ENCODE results near the gene TRIM28.
"Not testable (repeated sequence)": the region's sequence is repeated elsewhere in the genome, so short reads cannot be mapped to it uniquely, and the experiment has no call there.

The TRIM28 gene

DNA sequence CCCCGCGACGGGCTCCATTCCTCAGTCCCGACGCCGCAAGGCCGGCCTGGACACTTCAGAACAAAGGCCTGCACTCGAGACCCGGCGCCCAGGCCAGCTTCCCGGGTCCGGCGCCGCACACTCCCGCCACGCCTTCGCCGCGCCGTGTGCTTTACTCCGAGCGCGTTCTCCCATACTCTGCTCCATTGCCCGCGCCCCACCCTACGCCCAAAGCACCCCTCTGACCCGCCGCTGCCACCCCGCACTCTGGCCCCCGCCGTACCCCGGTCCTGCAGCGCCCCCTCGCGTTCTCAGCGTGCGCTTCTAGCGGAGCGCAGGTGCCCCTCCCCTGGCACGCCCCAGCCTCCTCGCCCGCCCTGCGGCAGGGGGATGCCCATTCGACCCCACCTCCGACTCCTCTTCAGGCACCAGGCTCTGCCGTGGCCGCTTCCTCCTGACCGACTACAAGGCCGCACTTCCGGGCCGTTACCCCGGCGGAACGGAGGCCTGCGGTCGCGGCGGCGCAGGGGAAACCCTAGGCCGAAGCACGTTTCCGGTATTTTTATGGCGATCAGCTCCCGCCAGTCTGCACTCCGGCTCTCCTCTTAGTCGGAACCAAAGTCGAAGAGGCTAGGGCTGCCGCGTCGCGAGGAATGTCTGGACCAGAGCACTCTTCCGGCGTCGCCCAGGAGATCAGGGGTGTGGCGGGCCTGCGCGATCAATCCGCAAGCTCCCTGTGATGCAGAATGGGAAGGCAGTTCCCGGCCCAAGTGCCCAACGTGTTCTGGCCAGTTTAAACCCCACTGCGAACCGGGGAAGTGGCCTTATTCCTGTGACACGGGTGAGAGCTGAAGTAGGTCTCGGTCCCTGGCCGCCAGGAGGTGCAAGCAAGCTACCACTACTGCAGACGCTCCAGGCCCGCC lies 24.3 kb upstream of the TRIM28 start, which contains the start of gene ZBTB45:
TSS of gene ZBTB45 (minus strand) at position 456 of the 902 bp plus-strand sequence. CDS start 2,137 bp downstream, outside the sequence.
- DNase-seq = peak; percentile 91

DNA sequence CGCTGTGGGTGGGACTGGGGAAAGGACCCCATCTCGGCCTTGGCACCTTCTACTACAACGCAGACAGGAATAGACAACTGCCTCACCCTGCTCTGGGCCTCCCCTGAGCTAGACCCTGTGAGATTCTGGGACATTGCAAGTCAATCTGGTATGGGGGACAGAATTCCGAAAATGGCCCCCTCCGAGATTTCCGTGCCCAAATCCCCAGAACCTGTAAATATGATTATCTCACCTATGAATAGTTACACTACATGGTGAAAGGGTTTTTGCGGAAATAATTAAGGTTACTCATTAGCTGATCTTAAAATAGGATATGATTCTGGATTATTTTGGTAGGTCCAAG lies 23.6 kb upstream of the TRIM28 start:
- no peak for DNase-seq

DNA sequence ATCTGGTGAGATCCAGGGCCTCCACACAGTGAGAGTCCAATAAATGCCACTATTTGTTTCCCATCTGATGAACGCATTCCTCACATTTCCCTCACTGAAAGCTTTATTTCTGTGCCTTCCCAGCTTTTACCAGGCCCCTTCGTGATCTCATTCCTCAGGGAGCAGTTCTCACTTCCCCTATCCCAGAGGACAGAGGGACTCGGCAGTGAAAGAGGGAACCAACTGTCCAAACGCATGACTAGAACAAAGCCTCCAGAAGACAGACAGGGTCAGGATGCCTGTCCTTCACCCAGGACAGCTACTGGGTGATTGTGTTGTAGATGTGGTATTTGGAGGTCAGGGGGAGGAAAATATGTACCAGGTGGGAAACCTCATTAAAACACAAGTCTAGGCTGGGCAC lies 22.2 kb upstream of the TRIM28 start:
- no peak for DNase-seq

DNA sequence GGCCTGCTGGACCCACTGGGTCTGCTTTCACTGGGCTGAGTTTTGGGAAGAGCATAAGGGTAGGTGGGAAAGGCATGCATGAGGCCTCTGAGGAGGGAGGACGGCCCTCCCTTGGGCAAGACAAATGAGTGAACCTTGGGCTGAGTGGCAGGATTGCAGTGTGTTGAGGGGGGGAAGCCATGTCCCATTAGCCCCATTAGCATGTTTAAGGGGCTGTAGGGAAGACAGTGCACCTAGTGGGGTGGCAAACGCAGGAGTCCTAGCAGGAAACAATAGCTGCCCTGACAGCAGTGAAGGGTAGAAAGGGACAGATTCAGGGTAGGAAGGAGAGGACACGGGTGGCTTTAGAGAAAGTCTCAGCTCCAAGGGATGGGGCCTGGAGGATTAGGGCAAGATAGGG lies 21.2 kb upstream of the TRIM28 start:
- no peak for DNase-seq

DNA sequence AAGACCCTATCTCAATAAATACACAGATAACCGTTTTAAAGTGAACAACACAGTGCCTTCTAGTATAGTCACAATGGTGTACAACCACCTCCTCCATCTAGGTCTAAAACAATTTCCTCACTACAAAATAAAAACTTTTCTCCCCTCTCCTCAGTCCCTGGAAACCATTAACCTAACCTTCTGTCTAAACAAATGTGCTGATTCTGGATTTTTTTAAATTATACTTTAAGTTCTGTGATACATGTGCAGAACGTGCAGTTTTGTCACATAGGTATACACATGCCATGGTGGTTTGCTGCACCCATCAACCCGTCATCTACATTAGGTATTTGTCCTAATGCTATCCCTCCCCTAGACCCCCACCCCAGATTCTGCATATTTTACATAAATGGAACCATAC lies 14.5 kb upstream of the TRIM28 start:
- no peak for DNase-seq

DNA sequence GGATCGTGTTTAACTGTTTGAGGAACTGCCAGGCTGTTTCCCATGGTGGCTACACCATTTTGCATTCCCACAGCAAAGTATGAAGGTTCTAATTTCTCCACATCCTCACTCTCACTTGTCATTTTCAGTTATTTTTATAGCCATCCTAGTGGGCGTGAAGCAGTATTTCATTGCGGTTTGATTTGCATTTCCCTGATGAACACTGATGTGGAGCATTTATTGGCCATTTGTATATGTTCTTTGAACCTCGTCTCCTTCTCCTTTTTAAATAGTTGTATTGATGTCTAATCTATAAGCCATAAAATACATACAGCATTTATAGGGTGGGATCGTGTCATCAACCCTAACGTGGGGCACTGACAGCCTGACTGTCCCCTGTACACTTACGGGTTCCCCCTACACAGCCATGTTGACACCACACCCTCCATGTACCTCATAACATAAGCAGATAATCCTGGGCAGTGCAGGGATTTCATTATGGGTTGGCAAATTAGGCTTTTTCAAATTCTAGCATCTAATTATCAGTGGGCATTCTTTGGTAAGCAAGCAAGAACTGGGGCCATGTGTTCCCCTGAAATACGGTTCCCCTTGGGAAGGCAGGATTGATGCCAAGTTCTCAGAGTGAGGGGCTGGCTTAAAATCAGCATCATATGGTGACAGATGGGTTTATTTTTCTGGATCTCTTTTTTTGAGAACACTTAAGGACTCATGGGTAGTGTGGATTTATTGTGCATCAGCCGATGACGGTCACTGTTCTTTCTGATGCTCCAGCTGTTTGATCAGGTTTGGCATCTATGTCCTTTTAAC lies 12.6 kb upstream of the TRIM28 start:
- no peak for DNase-seq

DNA sequence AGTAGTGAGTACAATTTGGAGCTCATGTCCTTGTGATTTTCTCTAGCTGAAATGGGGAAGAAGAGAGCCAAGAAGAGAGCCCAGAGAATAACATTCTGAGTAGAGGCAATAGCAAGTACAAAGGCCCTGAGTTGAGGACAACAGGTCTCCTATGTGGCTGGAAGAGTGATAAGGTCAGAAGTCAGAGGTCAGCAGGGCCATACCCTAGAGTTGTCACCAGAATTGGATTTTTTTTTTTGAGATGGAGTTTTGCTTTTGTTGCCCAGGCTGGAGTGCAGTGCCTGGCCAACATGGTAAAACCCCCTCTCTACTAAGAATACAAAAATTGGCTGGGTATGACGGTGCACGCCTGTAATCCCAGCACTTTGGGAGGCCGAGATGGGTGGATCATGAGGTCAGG lies 8.0 kb upstream of the TRIM28 start:
- DNase-seq = no peak

DNA sequence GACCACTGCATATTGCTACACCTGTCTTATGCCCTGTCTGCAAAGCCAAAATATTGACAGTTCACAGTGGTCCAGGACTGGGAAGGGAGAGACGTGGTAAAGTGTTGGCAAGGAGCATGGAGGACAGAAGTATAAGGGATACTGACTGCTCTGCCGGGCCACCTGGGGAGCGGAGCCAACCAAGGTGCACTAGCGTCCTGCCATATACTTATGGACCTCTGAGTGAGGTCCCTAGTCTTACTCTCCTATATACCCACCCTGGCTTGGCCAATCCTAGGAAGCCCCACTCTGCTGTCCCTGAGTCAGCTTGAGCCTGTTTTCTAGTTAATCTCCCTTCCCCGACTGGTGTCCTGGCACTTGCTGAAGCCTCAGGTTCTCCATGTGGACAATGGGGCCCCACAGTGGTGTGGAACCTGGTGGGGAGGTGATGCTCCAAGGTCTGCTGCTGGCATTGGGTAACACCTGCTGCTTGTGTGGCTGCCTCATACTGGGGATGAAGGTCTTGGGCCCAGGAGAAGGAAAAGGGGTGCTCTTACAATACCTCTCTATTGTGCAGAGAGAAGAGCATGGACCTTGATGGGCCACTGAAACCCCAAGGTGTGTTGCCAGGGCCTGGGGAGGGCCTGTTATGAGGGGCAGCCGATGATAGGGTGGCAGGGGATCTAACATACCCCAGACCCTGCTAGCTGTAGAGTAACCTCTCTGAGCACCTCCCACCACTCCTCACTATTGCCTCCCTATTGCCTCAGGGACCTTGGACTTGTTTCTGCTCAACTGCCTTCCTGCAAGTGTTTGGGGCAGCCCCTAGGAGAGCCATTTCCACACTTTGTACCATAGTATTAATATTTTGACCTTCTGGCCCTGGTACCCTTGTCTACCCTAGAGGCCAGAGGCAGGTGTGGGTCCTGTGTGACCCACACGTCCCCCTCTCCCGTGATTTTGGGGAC lies 6.7 kb upstream of the TRIM28 start:
- DNase-seq = no peak

DNA sequence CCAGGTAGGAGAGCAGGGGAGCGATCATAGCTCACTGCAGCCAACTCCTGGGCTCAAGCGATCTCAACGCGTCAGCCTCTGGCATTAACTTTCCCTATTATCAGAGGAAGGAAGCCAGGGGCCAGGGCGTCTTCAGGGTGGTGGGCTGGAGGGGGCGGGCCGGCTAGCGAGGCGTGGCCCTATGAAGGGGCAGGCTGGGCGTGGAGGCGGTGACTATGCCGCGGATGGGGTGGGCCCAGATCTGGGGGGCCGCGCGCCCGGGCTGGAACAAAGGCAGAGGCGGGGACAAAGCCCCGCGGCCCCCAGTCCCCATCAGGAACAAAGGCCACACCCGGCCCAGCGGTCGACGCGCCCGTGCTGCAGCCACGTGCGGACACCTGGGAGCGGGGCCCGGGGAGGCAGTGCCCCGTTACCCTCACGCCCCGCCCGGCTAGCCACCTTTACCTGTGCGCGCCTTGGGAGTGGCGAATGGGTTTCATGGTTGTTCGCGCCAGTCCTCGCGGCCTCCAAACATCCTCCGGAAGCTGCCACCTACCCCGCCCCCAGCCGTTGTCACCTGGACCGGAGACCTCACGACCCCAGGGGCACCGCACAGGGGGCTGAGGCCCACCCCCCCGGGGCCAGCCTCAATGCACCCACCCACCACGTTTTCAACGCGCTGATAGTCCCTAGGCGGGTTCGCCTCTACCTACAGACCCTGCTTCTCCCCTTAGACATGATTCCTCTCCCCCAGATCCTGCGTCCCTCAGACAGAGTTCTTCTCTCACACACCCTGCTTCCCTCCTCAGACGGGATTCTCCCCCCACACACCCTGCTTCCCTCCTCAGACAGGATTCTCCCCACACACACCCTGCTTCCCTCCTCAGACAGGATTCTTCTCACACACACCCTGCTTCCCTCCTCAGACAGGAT lies 5.4 kb upstream of the TRIM28 start:
- peak; percentile 44 for DNase-seq

DNA sequence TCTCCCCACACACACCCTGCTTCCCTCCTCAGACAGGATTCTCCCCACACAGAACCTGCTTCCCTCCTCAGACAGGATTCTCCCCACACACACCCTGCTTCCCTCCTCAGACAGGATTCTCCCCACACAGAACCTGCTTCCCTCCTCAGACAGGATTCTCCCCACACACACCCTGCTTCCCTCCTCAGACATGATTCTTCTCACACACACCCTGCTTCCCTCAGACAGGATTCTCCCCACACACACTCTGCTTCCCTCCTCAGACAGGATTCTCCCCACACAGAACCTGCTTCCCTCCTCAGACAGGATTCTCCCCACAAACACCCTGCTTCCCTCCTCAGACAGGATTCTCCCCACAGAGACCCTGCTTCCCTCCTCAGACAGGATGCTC lies 4.7 kb upstream of the TRIM28 start:
- not testable (repeated sequence) for DNase-seq

DNA sequence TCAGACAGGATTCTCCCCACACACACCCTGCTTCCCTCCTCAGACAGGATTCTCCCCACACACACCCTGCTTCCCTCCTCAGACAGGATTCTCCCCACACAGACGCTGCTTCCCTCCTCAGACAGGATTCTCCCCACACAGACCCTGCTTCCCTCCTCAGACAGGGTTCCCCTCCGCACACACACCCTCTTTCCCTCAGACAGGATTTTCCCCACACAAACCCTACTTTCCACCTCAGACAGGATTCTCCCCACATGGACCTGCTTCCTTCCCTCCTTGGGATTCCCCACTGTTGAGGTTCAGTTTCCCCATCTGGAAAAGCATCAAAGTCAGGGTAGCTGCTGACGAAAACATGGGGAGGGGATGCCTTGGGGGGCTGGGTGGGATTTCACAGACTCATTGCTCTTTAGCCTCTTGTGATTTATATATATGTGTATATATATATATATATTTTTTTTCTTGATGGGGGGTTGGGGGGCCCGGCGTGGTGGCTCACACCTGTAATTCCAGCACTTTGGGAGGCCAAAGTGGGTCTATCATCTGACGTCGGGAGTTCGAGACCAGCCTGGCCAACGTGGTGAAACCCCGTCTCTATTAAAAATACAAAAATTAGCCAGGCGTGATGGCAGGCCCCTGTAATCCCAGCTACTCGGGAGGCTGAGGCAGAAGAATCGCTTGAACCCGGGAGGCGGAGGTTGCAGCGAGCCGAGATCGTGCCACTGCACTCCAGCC lies 1.1 kb upstream of the TRIM28 start:
- not testable (repeated sequence) for DNase-seq

DNA sequence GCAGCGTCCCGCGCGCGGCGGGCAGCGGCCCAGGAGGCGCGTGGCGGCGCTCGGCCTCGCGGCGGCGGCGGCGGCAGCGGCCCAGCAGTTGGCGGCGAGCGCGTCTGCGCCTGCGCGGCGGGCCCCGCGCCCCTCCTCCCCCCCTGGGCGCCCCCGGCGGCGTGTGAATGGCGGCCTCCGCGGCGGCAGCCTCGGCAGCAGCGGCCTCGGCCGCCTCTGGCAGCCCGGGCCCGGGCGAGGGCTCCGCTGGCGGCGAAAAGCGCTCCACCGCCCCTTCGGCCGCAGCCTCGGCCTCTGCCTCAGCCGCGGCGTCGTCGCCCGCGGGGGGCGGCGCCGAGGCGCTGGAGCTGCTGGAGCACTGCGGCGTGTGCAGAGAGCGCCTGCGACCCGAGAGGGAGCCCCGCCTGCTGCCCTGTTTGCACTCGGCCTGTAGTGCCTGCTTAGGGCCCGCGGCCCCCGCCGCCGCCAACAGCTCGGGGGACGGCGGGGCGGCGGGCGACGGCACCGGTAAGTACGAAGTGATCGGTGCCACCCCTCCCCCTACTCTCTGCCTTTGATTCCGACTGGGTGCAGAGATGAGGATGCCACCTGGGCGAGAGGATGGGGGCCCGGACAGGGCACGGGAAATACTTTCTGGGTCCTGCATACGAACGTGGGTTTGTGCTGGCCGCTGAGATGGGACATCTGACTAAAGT lies 874 bp downstream of the TRIM28 start:
- peak; percentile 71 for DNase-seq

DNA sequence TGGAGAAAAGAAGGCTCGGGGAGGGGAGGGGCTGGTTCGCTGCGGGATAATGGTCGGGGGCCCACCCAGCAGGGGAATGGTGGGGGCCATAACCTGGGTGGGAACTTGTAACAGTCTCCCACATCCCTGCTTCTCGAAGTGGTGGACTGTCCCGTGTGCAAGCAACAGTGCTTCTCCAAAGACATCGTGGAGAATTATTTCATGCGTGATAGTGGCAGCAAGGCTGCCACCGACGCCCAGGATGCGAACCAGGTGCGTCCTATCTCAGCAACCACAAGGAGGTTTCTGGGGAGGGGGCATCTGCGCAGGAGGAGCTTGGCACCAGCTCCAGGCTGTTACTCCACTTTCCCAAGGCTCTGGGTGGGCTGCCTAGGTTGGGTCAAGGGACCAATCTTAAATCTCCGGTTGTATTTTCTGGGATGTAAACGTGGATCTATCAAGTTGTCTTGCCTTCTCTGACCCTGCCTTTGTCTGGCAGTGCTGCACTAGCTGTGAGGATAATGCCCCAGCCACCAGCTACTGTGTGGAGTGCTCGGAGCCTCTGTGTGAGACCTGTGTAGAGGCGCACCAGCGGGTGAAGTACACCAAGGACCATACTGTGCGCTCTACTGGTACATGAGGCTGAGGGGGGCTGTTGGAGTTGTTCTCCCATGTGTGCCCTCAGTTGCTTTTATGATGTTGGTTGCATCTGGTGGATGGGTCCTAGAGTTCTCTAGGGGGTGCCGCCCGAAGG lies 1.6 kb downstream of the TRIM28 start:
- no peak for DNase-seq

DNA sequence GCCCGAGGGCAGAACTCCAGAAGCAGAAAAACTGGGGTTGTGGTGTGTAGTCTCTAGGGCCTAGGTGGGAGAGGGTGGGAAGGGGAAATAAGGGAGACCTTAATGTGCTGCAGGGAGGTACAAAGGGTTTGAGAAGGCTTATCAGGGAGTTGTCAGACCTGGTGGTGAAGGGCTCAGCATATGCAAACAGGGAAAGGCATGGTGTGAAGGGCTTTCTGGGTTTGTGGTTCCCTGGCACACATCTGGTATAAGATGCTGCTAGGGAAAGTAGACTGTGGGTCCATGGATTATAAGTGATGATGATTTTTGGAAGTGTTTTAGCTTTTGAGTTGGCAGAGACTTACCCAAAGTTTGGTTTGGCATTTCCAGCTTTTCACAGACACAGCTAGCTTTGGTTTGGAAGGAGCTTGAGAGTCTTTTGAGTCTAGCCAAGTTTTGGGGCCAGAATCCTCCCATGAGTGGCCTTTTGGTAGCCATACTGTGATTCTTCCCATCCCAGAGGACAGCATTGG lies 2.2 kb downstream of the TRIM28 start:
- DNase-seq = no peak

DNA sequence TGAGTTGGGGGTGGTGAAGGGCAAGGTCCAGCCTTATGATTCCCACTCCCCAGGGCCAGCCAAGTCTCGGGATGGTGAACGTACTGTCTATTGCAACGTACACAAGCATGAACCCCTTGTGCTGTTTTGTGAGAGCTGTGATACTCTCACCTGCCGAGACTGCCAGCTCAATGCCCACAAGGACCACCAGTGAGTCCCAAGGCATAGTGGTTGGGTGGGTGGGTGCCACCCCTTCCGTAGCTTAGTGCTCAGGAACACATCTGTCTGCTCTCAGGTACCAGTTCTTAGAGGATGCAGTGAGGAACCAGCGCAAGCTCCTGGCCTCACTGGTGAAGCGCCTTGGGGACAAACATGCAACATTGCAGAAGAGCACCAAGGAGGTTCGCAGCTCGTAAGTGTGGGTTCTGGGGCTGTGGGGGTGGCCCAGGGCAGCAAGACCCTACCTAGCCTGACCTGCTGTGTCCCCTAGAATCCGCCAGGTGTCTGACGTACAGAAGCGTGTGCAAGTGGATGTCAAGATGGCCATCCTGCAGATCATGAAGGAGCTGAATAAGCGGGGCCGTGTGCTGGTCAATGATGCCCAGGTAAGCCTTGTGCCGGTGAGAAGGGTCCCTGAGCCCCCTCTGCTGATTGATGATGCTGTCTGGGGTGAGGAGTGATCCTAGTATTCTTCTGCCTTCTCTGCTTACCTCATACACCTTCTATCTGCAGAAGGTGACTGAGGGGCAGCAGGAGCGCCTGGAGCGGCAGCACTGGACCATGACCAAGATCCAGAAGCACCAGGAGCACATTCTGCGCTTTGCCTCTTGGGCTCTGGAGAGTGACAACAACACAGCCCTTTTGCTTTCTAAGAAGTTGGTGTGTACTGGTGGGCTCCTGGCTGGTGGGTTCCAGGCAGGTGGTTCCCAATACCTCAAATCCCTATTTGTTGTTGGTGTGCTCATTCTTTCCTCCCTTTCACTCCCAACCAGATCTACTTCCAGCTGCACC lies 3.8 kb downstream of the TRIM28 start:
- no peak for DNase-seq

DNA sequence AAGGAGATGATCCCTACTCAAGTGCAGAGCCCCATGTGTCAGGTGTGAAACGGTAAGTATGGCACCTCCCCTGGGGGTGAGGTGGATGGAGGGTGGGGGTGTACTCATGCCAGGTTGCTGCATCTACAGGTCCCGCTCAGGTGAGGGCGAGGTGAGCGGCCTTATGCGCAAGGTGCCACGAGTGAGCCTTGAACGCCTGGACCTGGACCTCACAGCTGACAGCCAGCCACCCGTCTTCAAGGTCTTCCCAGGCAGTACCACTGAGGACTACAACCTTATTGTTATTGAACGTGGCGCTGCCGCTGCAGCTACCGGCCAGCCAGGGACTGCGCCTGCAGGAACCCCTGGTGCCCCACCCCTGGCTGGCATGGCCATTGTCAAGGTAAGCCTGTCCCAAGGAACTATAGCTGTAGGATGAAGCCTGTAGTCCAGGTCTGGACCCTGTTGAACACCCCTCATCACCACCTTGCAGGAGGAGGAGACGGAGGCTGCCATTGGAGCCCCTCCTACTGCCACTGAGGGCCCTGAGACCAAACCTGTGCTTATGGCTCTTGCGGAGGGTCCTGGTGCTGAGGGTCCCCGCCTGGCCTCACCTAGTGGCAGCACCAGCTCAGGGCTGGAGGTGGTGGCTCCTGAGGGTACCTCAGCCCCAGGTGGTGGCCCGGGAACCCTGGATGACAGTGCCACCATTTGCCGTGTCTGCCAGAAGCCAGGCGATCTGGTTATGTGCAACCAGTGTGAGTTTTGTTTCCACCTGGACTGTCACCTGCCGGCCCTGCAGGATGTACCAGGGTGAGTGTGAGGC lies 5.2 kb downstream of the TRIM28 start:
- DNase-seq = no peak

DNA sequence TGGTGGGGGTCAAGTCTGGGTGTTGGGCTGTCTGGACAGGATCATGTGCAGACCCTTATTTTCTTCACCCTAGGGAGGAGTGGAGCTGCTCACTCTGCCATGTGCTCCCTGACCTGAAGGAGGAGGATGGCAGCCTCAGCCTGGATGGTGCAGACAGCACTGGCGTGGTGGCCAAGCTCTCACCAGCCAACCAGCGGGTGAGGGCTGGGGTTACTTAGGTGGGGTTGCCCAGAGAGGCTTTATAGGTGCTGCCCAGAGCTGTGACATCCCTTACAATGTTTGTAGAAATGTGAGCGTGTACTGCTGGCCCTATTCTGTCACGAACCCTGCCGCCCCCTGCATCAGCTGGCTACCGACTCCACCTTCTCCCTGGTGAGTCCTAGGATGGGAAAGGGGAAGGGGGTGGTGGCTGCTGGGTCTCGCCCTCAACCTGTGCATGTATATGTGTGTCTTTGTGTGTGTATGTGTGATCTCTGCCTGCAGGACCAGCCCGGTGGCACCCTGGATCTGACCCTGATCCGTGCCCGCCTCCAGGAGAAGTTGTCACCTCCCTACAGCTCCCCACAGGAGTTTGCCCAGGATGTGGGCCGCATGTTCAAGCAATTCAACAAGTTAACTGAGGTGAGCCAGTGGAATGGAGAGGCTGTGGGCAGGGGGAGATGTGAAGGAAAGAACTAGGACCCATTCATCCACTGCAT lies 5.9 kb downstream of the TRIM28 start:
- no peak for DNase-seq
